Activated naive CD8-positive, alpha-beta T cell treated with anti-CD3 and anti-CD28 coated beads, Interleukin-2, amount 50 U/mL, for 16 hours (primary cell): Measurements from ENCODE around the gene DOC2B.
"Not testable (repeated sequence)": the region's sequence is repeated elsewhere in the genome, so short reads cannot be mapped to it uniquely, and the experiment has no call there.

ENCODE experiments used
- DNase-seq: peaks from one replicate; pipeline ENCODE4 v3.0.0-alpha.2; 2020; ENCODE audit warnings: low read depth, low spot score

DOC2B gene

GRCh38 chr17:213286-214105 lies 32.0 kb upstream of the DOC2B start:
- no peak for DNase-seq

- DNase-seq: no peak
Observed at GRCh38 chr17:210402-210801, 29.0 kb upstream of the DOC2B start.

- no peak for DNase-seq
Observed at GRCh38 chr17:208429-208828, 27.0 kb upstream of the DOC2B start.

- DNase-seq: no peak
Observed at GRCh38 chr17:207775-208174, 26.3 kb upstream of the DOC2B start.

- DNase-seq: no peak
Observed at GRCh38 chr17:206941-207560, 25.6 kb upstream of the DOC2B start.

- not testable (repeated sequence) for DNase-seq
Observed at GRCh38 chr17:206484-206883, 25.0 kb upstream of the DOC2B start.

GRCh38 chr17:205817-206216 lies 24.4 kb upstream of the DOC2B start:
- DNase-seq: no peak

GRCh38 chr17:205148-205669 lies 23.8 kb upstream of the DOC2B start:
- no peak for DNase-seq

GRCh38 chr17:204427-205147 lies 23.1 kb upstream of the DOC2B start:
- no peak for DNase-seq

- DNase-seq: no peak
Observed at GRCh38 chr17:202501-202951, 21.1 kb upstream of the DOC2B start.

GRCh38 chr17:201736-202135 lies 20.3 kb upstream of the DOC2B start:
- not testable (repeated sequence) for DNase-seq

GRCh38 chr17:201257-201656 lies 19.8 kb upstream of the DOC2B start:
- DNase-seq: not testable (repeated sequence)

- DNase-seq: no peak
Observed at GRCh38 chr17:200586-200985, 19.1 kb upstream of the DOC2B start.

- no peak for DNase-seq
Observed at GRCh38 chr17:199806-200545, 18.5 kb upstream of the DOC2B start.

- no peak for DNase-seq
Observed at GRCh38 chr17:199191-199604, 17.7 kb upstream of the DOC2B start.

GRCh38 chr17:198225-198624 lies 16.8 kb upstream of the DOC2B start:
- not testable (repeated sequence) for DNase-seq

GRCh38 chr17:197352-197751 lies 15.9 kb upstream of the DOC2B start:
- DNase-seq: no peak

- no peak for DNase-seq
Observed at GRCh38 chr17:194828-195602, 13.6 kb upstream of the DOC2B start.

- DNase-seq: no peak
Observed at GRCh38 chr17:193841-194806, 12.7 kb upstream of the DOC2B start.

GRCh38 chr17:193426-193810 lies 12.0 kb upstream of the DOC2B start:
- DNase-seq: no peak
